Effector memory CD8-positive, alpha-beta T cell (primary cell): Measurements from ENCODE around the gene ATF7IP2.
"Not testable (repeated sequence)": the region's sequence is repeated elsewhere in the genome, so short reads cannot be mapped to it uniquely, and the experiment has no call there.

Source experiments
- ATAC-seq: fragments of 150-1000 bp; cut with Tn5 transposase; replicated peaks from 2 replicates; pipeline ENCODE4 v1.10.0; 2021; ENCODE audit warnings: mild to moderate bottlenecking, moderate library complexity
- DNase-seq, 3 experiments: peaks; one replicate each; pipeline ENCODE4 v3.0.0; 2021
- H3K27ac Mint-ChIP-seq, 2 donors: one replicate each; pipeline ENCODE4 v1.8.0; 2022; ENCODE audit warnings: mild to moderate bottlenecking in 2 of 2, mixed read lengths in 2 of 2, moderate library complexity in 2 of 2
- H3K27me3 Mint-ChIP-seq, 2 donors: one replicate each; pipeline ENCODE4 v1.8.0; 2022; ENCODE audit warnings: mixed read lengths in 2 of 2
- H3K36me3 Mint-ChIP-seq: one replicate; pipeline ENCODE4 v1.8.0; 2022; ENCODE audit warnings: mild to moderate bottlenecking, moderate library complexity, mixed read lengths; ENCODE audit not compliant: insufficient read depth
- H3K4me1 Mint-ChIP-seq, 2 donors: one replicate each; pipeline ENCODE4 v1.8.0; 2022; ENCODE audit warnings: low read depth in 2 of 2, mixed read lengths in 2 of 2
- H3K4me3 Mint-ChIP-seq, 2 donors: one replicate each; pipeline ENCODE4 v1.8.0; 2022; ENCODE audit warnings: mild to moderate bottlenecking in 2 of 2, mixed read lengths in 2 of 2, moderate library complexity in 2 of 2
- H3K9me3 Mint-ChIP-seq, 2 donors: one replicate each; pipeline ENCODE4 v1.8.0; 2022; ENCODE audit warnings: mixed read lengths in 2 of 2
- total RNA-seq, 9 experiments: gene quantifications; one replicate each; lab custom pipeline; 2026; lab: John Stamatoyannopoulos, UW

The ATF7IP2 gene, protein sequence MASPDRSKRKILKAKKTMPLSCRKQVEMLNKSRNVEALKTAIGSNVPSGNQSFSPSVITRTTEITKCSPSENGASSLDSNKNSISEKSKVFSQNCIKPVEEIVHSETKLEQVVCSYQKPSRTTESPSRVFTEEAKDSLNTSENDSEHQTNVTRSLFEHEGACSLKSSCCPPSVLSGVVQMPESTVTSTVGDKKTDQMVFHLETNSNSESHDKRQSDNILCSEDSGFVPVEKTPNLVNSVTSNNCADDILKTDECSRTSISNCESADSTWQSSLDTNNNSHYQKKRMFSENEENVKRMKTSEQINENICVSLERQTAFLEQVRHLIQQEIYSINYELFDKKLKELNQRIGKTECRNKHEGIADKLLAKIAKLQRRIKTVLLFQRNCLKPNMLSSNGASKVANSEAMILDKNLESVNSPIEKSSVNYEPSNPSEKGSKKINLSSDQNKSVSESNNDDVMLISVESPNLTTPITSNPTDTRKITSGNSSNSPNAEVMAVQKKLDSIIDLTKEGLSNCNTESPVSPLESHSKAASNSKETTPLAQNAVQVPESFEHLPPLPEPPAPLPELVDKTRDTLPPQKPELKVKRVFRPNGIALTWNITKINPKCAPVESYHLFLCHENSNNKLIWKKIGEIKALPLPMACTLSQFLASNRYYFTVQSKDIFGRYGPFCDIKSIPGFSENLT
- 19.4 to 83.0 (median 51.8) reads per million in 9 experiments for total RNA-seq

DNA sequence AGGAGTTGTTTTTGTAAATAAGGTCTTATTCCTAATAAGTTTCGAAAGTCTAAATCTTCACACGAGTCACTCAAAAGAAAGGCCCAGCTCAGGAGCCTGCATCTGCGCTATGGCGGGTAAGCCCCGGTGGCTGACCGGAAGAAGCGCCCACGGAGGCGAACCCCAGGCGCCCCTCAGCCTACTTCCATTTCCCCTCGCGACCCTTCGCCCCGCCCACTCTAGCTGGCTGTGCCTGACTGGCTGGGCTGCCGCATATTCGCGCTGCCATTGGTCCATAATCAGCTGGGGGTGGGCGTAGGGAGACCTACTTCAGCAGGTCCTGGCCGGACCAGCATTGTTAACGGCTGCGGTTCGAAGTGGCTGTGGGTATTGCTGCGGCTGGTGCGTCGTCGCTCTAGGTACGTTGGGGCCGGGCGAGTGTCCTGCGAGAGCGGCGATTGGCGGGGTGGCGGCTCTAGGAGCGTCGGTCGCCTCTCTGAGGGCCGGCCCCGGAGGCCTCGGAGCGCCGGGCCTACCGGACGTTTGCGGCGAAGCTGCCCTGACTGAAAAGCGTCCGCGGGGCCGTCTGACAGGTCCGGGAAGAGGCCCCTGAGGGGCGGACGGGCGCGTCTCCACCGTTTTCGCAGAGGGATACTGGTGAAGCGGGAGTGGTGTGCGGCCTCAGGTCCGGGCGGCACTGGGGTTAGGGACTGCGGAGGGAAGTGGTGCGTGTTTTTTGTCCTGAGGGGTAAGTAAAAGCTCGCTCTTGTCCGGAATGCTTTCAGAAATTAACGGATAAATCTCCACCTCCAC is at the start of gene ATF7IP2:
TSS of gene ATF7IP2 (plus strand) at position 337 of the 792 bp plus-strand sequence. CDS start 44,560 bp downstream, outside the sequence.
- no peaks in the 10 kb centered on the region for H3K9me3 Mint-ChIP-seq
- peak; percentile 75 to 81 (median 81) for DNase-seq
- peaks cover 32 to 45% of the 10 kb centered on the region in 2 donors for H3K4me1 Mint-ChIP-seq
- peak within 1 kb of the TSS; percentile 95 to 99 for H3K27ac Mint-ChIP-seq
- H3K36me3 Mint-ChIP-seq: peaks cover 32% of the 10 kb centered on the region
- H3K27me3 Mint-ChIP-seq: no peaks in the 10 kb centered on the region
- peak within 1 kb of the TSS; percentile 98 for H3K4me3 Mint-ChIP-seq
- peak; percentile 94 for ATAC-seq

DNA sequence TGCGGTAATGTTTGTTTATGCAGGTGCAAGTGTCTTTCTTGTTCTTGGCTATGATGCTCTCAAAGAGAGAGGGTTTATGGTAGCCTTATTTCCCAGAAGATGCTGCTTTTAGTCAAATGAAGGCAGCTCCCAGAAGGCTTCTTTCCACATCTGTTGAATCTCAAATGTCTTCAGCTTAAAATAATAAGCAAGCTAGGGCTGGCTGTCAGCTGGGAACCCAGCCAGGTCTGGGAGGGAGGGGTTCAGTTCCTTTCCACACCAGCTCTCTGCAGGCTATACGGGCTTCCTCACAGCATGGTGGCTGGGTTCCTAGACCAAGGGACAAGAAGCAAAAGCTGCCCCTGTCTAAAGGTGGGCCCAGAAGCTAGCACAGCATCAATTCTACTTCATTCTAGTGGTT is 47.4 kb upstream of the ATF7IP2 start:
- peak overlapping the region in 1 of 2 donors; percentile 82 for H3K27ac Mint-ChIP-seq
- DNase-seq (no peak), ATAC-seq (no peak)
- peaks cover 7% of the 10 kb centered on the region for H3K36me3 Mint-ChIP-seq
- H3K9me3 Mint-ChIP-seq: peaks cover 14 to 24% of the 10 kb centered on the region in 2 donors
- H3K27me3 Mint-ChIP-seq: no peaks in the 10 kb centered on the region
- no peak overlapping the region for H3K4me3 Mint-ChIP-seq
- H3K4me1 Mint-ChIP-seq: peaks cover 13% of the 10 kb centered on the region in 2 donors

- Mint-ChIP-seq H3K4me1 (no peaks in the 10 kb centered on the region), H3K4me3 (no peak overlapping the region), H3K9me3 (peaks cover 14 to 24% of the 10 kb centered on the region in 2 donors), H3K27ac (no peak overlapping the region), H3K36me3 (peaks cover 7% of the 10 kb centered on the region), H3K27me3 (no peaks in the 10 kb centered on the region)
- DNase-seq (no peak), ATAC-seq (no peak)
These were observed 45.8 kb upstream of the ATF7IP2 start for GRCh38 chr16:10339777-10340732.

GRCh38 chr16:10343124-10343760 is 42.6 kb upstream of the ATF7IP2 start:
- H3K27ac Mint-ChIP-seq: no peak overlapping the region
- no peaks in the 10 kb centered on the region for H3K27me3 Mint-ChIP-seq
- H3K36me3 Mint-ChIP-seq: peaks cover 7% of the 10 kb centered on the region
- DNase-seq (no peak), ATAC-seq (no peak)
- H3K4me3 Mint-ChIP-seq: no peak overlapping the region
- no peaks in the 10 kb centered on the region for H3K4me1 Mint-ChIP-seq
- H3K9me3 Mint-ChIP-seq: peaks cover 14 to 24% of the 10 kb centered on the region in 2 donors

DNA sequence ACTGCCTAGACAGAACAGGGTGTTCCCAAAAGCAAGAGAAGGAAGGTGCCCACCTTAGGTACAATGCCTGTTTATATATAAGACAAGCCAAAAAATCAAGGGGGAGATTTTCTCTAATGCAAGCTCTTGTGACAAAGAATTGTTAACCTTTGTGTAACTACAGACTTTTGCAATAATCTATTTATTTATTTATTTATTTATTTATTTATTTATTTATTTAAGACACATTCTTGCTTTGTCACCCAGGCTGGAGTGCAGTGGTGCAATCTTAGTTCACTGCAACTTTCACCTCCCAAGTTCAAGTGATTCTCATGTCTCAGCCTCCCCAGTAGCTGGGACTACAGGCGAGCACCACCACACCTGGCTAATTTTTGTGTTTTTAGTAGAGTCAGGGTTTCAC is 41.2 kb upstream of the ATF7IP2 start:
- not testable (repeated sequence) for H3K4me1 Mint-ChIP-seq, ATAC-seq, H3K27ac Mint-ChIP-seq, H3K4me3 Mint-ChIP-seq, H3K27me3 Mint-ChIP-seq, DNase-seq, H3K36me3 Mint-ChIP-seq
- H3K9me3 Mint-ChIP-seq: peaks cover 12 to 18% of the 10 kb centered on the region in 2 donors

DNA sequence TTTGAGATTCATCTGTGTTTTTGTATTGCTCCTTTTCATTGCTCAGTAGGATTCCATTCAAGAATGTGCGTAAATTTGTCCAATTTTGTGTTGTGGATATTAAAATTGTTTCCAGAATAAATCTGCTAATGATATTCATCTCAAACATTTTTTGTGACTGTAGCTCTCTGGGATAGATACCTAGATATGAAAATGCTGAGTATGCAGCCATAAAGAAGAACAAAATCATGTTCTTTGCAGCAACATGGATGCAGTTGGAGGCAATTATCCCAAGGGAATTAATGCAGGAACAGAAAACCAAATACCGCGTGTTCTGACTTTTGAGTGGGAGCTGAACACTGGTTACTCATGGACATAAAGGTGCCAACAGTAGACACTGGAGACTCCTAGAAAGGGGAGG is 40.2 kb upstream of the ATF7IP2 start:
- Mint-ChIP-seq H3K4me1 (no peaks in the 10 kb centered on the region), H3K27ac (no peak overlapping the region), H3K9me3 (peaks cover 7 to 9% of the 10 kb centered on the region in 2 donors), H3K27me3 (no peaks in the 10 kb centered on the region), H3K4me3 (no peak overlapping the region), H3K36me3 (peaks cover 7% of the 10 kb centered on the region)
- ATAC-seq (no peak), DNase-seq (no peak)

DNA sequence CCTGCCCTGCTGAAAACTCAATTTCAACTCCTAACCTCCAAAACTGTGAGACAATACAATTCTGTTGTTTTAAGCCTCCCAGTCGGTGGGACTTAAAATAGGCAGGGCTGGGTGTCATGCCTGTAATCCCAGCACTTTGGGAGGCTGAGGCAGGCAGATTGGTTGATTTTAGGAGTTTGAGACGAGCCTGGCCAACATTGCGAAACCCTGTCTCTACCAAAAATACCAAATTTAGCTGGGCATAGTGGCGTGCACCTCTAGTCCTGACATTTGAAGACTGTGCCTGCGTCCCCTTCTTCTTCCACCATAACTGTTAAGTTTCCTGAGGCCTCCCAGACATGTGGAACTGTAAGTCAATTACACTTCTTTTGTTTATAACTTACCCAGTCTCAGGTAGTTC is 36.0 kb upstream of the ATF7IP2 start:
- H3K27ac Mint-ChIP-seq: no peak overlapping the region
- no peaks in the 10 kb centered on the region for H3K36me3 Mint-ChIP-seq
- ATAC-seq (no peak), DNase-seq (no peak)
- no peaks in the 10 kb centered on the region for H3K9me3 Mint-ChIP-seq
- no peaks in the 10 kb centered on the region for H3K27me3 Mint-ChIP-seq
- no peak overlapping the region for H3K4me3 Mint-ChIP-seq
- H3K4me1 Mint-ChIP-seq: no peaks in the 10 kb centered on the region

GRCh38 chr16:10352262-10352661 is 33.6 kb upstream of the ATF7IP2 start:
- H3K36me3 Mint-ChIP-seq: no peaks in the 10 kb centered on the region
- no peak for ATAC-seq
- H3K4me1 Mint-ChIP-seq: no peaks in the 10 kb centered on the region
- no peak overlapping the region for H3K4me3 Mint-ChIP-seq
- H3K9me3 Mint-ChIP-seq: no peaks in the 10 kb centered on the region
- H3K27ac Mint-ChIP-seq: peak overlapping the region in 1 of 2 donors; percentile 60
- no peaks in the 10 kb centered on the region for H3K27me3 Mint-ChIP-seq
- DNase-seq: no peak

DNA sequence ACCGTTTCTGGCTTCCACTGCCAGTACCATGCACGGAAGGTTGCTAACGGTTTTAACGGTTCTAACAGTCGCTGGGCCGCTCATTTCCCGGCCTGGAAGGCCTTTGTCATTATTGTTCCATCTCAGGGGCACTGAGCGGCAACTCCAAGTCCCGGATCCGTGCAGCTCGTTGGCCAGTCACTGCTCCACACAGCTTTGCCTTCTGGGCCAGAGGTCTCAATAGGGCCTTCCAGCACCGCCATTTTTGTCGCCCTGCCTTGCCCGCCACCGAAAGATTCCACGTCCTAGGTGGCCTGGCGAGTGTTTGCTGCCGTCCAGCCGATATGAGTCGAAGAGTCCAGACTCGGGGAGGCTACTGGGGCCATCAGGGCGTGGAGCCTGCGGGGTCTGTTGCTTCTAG is 30.3 kb upstream of the ATF7IP2 start:
- Mint-ChIP-seq H3K4me3 (no peak overlapping the region), H3K27ac (no peak overlapping the region), H3K4me1 (no peaks in the 10 kb centered on the region)

DNA sequence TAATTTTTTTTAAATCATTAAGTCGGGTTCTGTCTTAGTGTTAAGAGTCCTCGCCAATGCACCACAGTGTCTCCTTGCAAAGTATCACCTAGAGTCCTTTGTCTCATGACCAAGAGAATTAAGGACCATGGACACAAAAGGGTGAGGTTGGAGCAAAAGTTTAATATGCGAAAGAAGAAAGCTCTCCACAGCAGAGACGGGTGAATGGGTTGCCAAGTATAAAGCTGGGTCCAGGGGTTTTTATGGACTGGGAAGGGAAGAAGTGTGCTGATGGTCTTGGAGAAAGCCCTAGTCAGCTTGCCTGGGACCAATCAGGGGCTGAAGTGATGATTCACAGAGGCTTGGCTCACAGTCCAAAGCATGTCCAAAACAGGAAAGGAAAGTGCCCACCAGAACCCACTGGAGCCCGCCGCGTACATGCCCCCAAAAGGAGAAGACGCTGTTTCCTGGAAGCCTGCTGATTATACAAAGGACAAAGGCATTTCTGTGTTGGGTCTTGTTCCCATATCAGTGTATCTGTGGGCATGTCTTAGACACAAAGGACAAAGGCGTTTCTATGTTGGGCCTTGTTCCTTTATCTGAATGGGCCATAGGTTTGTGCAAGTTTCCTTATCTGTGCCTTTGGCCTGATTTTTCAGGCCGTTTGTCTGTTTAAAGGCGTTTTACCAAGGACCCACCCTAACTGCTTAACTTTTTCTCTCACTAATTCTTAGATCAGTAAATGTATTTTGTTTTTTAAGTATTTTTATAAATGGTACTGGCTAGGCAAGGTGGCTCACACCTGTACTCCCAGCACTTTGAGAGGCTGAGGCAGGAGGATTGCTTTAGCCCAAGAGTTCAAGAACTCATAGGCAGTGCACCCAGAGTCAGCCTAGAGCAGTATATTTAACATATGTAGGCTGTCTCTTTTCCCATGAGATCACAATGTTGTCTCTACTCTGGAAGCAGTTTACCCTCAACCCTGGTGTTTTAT is 28.7 kb upstream of the ATF7IP2 start:
- Mint-ChIP-seq H3K4me1 (peaks cover 3 to 4% of the 10 kb centered on the region in 2 donors), H3K9me3 (no peaks in the 10 kb centered on the region), H3K27me3 (no peaks in the 10 kb centered on the region), H3K36me3 (no peaks in the 10 kb centered on the region), H3K4me3 (no peak overlapping the region), H3K27ac (no peak overlapping the region)
- ATAC-seq (no peak), DNase-seq (no peak)

More for the DNA sequence above, 30.3 kb upstream of the ATF7IP2 start:
- H3K36me3 Mint-ChIP-seq: no peaks in the 10 kb centered on the region
- H3K27me3 Mint-ChIP-seq: no peaks in the 10 kb centered on the region
- H3K9me3 Mint-ChIP-seq: no peaks in the 10 kb centered on the region
- ATAC-seq (no peak), DNase-seq (no peak)

DNA sequence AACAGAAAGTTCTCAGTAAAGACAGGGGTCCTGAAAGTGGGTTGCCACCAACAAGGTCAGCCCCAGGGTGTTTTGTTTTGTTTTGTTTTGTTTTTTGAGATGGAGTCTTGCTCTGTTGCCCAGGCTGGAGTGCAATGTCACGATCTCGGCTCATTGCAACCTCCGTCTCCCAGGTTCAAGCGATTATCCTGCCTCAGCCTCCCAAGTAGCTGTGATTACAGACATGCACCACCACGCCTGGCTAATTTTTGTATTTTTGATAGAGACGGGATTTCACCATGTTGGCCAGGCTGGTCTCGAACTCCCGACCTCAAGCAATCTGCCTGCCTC is 24.1 kb upstream of the ATF7IP2 start:
- Mint-ChIP-seq H3K4me3 (peak overlapping the region in 1 of 2 donors; percentile 53), H3K27ac (peak overlapping the region in 1 of 2 donors; percentile 79)
- H3K4me1 Mint-ChIP-seq: not testable (repeated sequence)

More for the DNA sequence above, 24.1 kb upstream of the ATF7IP2 start:
- not testable (repeated sequence) for ATAC-seq, H3K27me3 Mint-ChIP-seq, DNase-seq, H3K9me3 Mint-ChIP-seq, H3K36me3 Mint-ChIP-seq
